ENCODE data around the gene L1CAM. TPM values are rescaled to one million over a fixed set of nuclear protein-coding genes. Genes with fewer than 3 reads are reported as not detected.
A peak's percentile ranks its signal among the peaks of the same experiment; 100 is the strongest.

The L1CAM gene
- total RNA-seq, 1 donor from 2014 or later: 137 TPM

- no peak for DNase-seq (ENCODE audit: low read depth, low spot score)
- TF ChIP-seq CTCF (conservative IDR thresholded peaks at IDR 0.05): no peak
- Mint-ChIP-seq H3K4me1 (peaks cover 17% of the 10 kb centered on the region), H3K9me3 (no peaks in the 10 kb centered on the region), H3K27ac (ENCODE audit: unreplicated experiment) (no peak overlapping the region), H3K27me3 (ENCODE audit: low read depth) (no peaks in the 10 kb centered on the region), H3K4me3 (peak overlapping the region; percentile 89), H3K36me3 (ENCODE audit: low read depth) (peaks cover 8% of the 10 kb centered on the region)
Measured at GRCh38 chrX:153933748-153934147, 47.8 kb upstream of the L1CAM start.

GRCh38 chrX:153932220-153932915 lies 46.4 kb upstream of the L1CAM start:
- no peaks in the 10 kb centered on the region for H3K9me3 Mint-ChIP-seq

GRCh38 chrX:153931748-153932147 lies 45.8 kb upstream of the L1CAM start:
- no peaks in the 10 kb centered on the region for H3K9me3 Mint-ChIP-seq
- H3K36me3 Mint-ChIP-seq (ENCODE audit: low read depth): peaks cover 10% of the 10 kb centered on the region
- H3K27me3 Mint-ChIP-seq (ENCODE audit: low read depth): no peaks in the 10 kb centered on the region
- DNase-seq (ENCODE audit: low read depth, low spot score): no peak
- peaks cover 27% of the 10 kb centered on the region for H3K4me1 Mint-ChIP-seq
- TF ChIP-seq CTCF (conservative IDR thresholded peaks at IDR 0.05): no peak
- peak overlapping the region; percentile 47 for H3K4me3 Mint-ChIP-seq
- H3K27ac Mint-ChIP-seq (ENCODE audit: unreplicated experiment): no peak overlapping the region

More at GRCh38 chrX:153932220-153932915, 46.4 kb upstream of the L1CAM start:
- no peaks in the 10 kb centered on the region for H3K27me3 Mint-ChIP-seq (ENCODE audit: low read depth)
- TF ChIP-seq CTCF (conservative IDR thresholded peaks at IDR 0.05): no peak
- no peak overlapping the region for H3K4me3 Mint-ChIP-seq
- peaks cover 10% of the 10 kb centered on the region for H3K36me3 Mint-ChIP-seq (ENCODE audit: low read depth)
- peaks cover 20% of the 10 kb centered on the region for H3K4me1 Mint-ChIP-seq
- H3K27ac Mint-ChIP-seq (ENCODE audit: unreplicated experiment): no peak overlapping the region
- no peak for DNase-seq (ENCODE audit: low read depth, low spot score)

- TF ChIP-seq CTCF (conservative IDR thresholded peaks at IDR 0.05): no peak
Measured at GRCh38 chrX:153931151-153931550, 45.2 kb upstream of the L1CAM start.

GRCh38 chrX:153930011-153930910 lies 44.3 kb upstream of the L1CAM start:
- no peak overlapping the region for H3K4me3 Mint-ChIP-seq
- peaks cover 4% of the 10 kb centered on the region for H3K27me3 Mint-ChIP-seq (ENCODE audit: low read depth)
- no peak overlapping the region for H3K27ac Mint-ChIP-seq (ENCODE audit: unreplicated experiment)
- H3K9me3 Mint-ChIP-seq: no peaks in the 10 kb centered on the region
- no peak for DNase-seq (ENCODE audit: low read depth, low spot score)
- H3K36me3 Mint-ChIP-seq (ENCODE audit: low read depth): peaks cover 10% of the 10 kb centered on the region
- peaks cover 27% of the 10 kb centered on the region for H3K4me1 Mint-ChIP-seq
- no peak for TF ChIP-seq CTCF (conservative IDR thresholded peaks at IDR 0.05)

More at GRCh38 chrX:153931151-153931550, 45.2 kb upstream of the L1CAM start:
- Mint-ChIP-seq H3K27me3 (ENCODE audit: low read depth) (no peaks in the 10 kb centered on the region), H3K36me3 (ENCODE audit: low read depth) (peaks cover 10% of the 10 kb centered on the region), H3K9me3 (no peaks in the 10 kb centered on the region), H3K4me1 (peaks cover 27% of the 10 kb centered on the region), H3K27ac (ENCODE audit: unreplicated experiment) (no peak overlapping the region), H3K4me3 (peak overlapping the region; percentile 47)
- no peak for DNase-seq (ENCODE audit: low read depth, low spot score)
